OCI-LY7 (cell line): Measurements from ENCODE around the gene LCN9.

Experiments used
- EZH2phosphoT487 ChIP-seq: fragments of 200-600 bp; sonication (generic); IDR thresholded peaks from 2 replicates; pipeline ENCODE4 v1.6.1; 2018; ENCODE audit warnings: low read depth, borderline replicate concordance, mild to moderate bottlenecking, mixed run types, antibody characterized with exemption, low read length, moderate library complexity, mixed read lengths
- TF ChIP-seq, protein P1 (sequence below): fragments of 200-600 bp; sonication (generic); conservative IDR thresholded peaks from 2 replicates; pipeline ENCODE4 v1.5.1; 2014; ENCODE audit warnings: mild to moderate bottlenecking, antibody characterized with exemption, low read length, moderate library complexity, mixed read lengths

DNA sequence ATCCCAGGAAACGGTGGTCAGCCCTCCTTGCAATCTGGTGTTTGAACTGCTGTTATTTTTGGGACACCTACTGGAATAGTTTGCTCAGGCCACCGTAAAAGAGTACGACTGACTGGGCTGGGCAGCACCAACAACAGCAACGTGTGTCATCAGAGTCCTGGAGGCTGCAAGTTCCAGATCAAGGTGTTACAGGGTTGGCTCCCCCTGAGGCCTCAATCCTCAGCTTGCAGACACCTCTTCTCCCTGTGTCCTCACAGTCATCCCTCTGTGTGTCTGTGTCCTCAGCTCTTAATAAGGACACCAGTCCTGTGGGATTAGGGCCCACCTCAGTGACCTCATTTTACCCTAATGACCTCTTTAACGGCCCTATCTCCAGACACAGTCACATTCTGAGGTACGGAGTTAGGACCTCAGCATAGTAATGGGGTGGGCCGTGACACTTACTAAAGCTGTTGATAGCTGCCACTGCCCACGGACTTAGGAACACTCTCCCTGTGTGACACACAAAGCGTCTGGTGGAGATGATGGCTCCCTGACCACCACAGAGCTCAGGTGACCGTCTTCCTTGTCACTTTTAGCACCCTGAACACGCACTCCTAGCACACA, 40.6 kb upstream of the LCN9 start:
- TF ChIP-seq, protein P1, sequence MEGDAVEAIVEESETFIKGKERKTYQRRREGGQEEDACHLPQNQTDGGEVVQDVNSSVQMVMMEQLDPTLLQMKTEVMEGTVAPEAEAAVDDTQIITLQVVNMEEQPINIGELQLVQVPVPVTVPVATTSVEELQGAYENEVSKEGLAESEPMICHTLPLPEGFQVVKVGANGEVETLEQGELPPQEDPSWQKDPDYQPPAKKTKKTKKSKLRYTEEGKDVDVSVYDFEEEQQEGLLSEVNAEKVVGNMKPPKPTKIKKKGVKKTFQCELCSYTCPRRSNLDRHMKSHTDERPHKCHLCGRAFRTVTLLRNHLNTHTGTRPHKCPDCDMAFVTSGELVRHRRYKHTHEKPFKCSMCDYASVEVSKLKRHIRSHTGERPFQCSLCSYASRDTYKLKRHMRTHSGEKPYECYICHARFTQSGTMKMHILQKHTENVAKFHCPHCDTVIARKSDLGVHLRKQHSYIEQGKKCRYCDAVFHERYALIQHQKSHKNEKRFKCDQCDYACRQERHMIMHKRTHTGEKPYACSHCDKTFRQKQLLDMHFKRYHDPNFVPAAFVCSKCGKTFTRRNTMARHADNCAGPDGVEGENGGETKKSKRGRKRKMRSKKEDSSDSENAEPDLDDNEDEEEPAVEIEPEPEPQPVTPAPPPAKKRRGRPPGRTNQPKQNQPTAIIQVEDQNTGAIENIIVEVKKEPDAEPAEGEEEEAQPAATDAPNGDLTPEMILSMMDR, result no peak
- TF ChIP-seq EZH2phosphoT487, result no peak
